HG03354 (cell line): ENCODE results near the gene HDHD2.

Source experiments
- ATAC-seq: cut with Tn5 transposase; IDR thresholded peaks from one replicate; pipeline ENCODE4 v1.9.1; 2021; ENCODE audit warnings: mild to moderate bottlenecking; ENCODE audit not compliant: unreplicated experiment, poor library complexity, severe bottlenecking

The HDHD2 gene

DNA sequence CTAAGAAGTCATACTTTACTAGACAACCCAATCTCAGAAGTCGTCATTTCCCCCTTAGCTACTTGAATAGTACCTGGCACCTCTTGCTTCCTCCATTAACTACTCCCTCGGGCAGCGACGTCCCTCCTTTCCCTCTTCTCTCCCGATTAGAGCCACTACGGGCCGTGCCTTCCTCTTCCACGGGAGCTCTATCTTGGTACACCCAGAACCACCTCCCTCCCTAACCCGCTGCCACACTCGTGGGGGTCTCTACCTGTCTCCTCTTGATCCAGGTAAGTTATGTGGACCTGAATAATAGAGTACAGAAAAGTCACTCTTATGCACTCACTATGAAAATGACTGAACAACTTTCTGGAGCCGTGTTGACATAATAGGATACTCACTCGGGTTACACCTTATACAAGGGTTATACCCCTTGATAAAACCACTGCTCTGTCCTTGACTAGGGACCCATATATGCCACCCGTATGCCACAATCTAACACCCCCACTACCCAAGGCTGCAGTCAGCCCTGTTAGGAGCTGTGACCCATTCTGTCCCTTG lies 595 bp upstream of the HDHD2 start:
- ATAC-seq, result peak; percentile 13

DNA sequence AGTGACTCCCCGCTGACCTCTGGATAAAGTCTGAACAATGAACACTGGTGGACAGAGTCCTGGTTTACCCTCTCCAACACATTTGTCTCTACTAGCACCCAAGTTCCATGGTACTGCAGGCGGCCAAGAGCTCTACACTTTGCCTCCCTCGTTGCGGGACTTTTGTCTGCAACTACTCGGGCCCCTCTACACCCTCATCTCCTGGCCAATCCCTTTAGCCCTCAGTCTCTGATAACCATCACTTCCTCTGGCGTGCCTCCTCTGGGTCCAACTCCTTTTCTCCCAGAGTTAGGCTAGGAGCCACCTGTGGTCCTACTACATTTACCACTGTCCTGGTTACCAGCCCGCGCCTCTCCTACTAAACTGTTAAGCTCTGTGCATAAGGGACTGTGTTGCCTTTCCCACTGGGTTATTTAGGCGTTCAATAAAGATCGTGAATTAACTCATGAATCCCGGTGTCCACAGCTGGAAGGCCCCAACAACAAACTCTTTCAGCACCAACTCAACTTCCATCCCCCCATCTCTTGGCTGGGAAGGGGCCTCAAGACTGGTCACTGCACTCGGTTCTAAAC lies 757 bp downstream of the HDHD2 start:
- no peak for ATAC-seq

DNA sequence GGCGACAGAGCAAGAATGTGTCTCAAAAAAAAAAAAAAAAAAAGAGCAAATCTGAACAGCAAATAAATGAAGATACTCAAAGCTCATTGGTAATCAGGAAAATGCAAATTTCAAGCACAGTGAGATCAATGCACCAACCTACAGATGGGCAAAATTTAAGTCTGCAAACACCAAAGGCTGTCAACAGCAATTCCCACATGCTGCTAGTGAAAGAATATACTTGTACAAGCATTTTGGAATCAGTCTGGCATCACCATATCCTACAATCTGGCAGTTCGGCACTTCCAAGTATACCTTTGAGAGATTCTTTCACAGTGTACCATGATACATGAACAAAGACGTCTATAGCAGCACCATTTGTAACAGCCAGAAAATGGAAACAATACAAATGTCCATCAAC lies 4.1 kb downstream of the HDHD2 start:
- ATAC-seq, result no peak

DNA sequence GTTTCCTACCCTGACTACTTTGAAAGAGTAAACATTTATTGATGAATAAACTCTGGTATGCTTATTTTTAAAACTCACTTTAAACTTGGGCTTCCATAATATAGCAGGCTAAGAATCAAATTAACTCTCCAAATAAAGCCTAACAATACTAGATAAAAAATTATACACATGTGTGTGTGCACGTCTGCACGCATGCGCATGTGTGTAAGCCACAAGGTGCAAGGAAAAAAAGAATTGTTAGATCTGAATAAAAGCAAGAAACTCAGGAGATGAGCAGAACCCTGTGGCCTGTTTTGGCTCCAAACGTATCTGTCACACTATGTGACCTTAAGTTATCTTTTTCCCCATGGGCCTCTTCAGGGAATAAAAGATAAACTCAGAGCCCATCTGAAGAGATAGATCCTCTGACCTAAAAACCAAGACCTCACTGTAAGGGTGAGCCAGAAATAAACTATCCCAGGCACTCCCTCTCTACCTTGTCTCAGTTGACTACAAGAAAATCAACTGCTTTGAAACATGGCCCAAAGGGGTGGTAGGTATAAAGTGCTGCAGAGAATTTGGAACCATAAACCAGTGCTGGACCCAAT lies 6.3 kb downstream of the HDHD2 start:
- ATAC-seq, result no peak

DNA sequence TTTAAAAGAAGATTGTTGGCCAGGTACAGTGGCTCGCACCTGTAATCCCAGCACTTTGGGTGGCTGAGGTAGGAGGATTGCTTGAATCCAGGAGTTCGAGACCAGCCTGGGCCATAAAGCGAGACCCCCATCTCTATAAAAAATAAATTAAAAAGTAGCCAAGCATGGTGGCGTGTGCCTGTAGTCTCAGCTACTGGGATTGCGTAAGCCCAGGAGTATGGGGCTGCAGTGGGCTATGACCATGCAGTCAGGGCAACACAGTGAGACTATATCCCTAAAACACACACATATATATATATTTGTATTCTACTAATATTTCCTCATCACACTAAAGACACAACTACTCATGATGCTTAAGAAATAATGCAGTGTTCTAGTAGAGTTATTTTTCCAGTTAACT lies 7.1 kb downstream of the HDHD2 start:
- ATAC-seq, result no peak

DNA sequence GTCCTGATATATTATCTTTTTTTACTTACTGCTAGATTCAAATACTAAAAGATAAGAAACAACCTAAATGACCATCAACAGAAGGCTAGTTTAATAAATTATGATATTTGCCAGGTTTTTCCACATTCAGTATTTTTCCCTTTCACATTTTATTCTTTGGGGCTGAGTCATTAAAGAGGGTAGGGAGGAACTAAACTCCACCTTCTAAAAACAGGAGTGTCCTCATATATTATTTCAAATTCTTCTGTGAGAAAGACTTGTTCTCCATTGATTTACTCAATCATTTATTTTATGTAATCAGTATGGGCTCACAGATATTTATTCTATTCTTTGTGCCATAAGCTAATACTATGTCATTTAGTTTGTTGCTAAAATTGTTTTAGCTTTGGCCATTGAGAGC lies 9.0 kb downstream of the HDHD2 start:
- no peak for ATAC-seq

DNA sequence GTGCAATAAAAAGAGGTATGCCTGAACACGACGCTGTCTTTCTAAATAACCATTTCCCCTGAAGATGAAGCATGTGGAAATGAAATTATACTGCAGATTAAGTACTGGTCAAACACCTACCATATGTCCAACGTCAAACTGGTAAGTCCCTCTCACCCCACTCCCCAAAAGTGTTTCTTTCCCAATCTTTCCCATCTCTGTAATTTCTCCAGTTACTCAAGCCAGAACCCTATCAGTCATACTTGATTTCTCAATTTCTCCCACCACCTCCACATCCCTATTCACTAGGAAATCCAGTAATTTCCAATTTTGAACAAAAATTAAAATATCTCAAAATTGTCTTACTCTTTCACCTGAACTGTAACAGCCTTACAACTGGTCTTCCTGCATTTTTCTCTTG lies 29.2 kb downstream of the HDHD2 start:
- no peak for ATAC-seq

DNA sequence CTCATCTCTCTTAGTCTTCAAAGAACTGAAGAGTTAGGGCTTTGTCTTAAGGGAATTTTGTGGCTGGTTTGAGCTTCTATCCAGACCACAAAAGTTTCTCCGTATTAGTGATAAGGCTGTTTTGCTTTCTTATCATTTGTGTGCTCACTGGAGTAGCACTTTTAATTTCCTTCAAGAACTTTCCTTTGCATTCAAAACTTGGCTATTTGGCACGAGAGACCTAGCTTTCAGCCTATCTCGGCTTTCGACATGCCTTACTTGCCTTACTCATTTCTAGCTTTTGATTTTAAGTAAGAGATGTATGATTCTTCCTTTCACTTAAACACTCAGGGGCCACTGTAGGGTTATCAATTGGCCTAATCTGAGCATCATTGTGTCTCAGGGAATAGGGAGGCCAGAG lies 29.9 kb downstream of the HDHD2 start:
- peak; percentile 79 for ATAC-seq

DNA sequence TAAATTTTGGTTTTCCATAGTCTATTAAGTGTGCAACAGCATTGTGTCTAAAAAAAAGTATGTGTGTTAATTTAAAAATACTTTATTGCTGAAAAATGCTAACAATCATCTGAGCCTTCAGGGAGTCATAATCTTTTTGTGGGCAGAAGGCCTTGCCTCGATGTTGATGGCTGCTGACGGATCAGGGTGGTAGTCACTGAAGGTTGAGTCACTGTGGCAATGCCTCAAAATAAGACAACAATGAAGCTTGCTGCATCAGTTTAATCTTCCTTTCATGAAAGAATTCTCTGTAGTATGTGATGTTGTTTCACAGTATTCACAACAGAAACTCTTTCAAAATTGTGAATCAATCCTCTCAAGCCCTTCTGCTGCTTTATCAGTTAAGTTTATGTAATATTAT lies 31.3 kb downstream of the HDHD2 start:
- no peak for ATAC-seq

DNA sequence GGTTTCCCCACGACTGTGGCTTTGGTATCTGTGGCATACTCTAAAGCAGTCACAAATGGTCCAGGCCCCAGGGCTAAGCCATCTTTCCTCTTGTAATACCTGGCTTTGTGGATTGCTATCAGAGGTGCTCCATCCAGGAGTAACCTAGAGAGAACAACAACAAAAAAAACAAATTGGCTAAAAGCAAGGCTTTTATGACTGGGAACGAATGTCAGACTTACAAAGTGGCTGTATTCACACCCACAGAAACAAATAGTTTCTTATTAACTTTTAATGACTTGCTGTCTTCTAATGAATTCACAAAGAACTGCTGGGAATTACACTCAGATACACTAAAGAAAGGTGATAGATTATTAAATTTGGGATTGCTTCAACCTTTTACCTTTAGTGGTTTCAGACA lies 35.1 kb downstream of the HDHD2 start:
- no peak for ATAC-seq

DNA sequence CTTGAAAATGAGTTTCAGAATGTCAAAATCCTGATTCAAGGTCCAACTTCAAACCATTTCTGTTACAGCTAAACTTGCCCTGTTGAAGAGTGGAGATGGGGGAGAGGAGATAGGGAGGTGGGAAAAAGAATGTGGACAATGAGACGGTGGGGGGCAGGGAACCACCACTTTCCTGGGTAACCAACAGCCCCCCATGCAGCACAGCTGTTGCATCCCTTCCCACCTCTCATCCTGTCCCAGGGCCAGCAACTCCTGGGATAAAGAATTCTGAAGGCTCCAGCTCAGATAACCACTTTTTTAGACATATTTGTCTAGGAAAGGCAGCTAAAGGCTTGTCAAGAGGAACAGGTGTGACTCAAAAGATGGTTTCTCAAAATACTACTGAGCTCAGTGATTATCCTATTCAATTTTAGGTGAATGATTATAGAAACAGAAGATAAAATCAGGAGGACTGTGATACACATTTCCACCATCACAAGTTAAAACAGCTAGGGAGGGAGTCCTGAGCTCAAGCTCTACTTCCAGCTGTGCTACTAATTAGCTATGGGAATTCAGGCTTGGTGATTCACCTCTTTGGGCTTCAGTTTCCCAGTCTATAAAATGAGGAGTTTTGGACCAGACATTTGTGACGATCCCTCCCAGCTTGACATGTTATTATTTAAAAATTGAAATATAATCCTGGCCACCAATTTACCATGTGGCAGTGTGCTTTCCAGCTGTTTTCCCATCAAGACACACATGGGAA lies 36.3 kb downstream of the HDHD2 start:
- no peak for ATAC-seq

DNA sequence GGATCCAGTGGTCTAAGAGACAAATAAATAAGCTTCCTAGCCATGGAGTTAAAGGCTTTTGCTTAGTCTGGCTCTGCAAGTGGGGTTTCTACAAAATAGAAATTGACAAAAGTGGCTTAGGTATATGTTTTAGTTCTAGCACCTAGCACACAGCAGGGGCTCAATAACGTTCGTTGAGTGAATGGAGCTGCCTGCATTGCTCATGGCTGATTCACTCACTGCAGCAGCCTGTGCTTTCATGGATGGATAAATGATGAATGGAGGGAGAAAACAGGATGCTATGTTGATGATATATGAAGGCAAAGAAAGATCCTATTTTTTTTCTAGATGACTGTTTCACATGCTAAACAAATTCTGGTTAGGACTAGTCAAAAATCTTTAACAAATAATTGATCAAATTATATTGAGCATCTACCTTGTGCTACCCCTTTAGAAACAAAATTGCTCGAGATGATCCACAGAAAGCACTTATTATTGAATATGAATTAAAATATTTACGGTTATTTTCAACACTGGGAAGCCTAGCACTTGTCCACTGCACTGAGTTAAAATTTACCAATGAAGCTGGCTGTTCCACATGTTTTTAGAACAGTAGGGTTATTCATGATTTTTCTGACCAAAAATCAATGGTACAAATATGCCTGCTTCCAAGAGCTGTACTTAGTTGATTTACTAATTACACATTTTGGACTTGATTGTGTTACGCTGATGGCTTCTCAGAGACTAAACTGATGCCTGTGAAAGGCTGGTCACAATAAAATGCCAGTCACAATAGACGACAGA lies 39.6 kb downstream of the HDHD2 start:
- ATAC-seq, result no peak

DNA sequence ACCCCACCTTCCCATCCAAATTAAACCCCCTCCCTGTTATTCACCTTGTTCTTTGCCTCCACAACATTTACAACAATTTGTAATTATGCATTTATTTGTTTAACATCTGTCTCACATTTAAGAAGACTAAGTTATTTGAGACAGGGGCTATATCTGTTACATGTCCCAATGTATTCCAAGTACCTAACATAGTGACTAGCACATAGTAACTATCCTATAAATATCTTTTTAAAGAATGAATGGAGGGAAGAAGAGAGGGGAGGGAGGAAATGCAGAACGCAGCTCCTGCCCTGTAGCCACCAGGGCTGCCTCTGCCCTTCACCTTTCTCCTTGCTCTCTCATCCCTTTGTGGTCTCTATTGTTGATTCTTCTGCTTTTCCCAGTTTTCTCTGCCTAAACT lies 40.6 kb downstream of the HDHD2 start:
- no peak for ATAC-seq

DNA sequence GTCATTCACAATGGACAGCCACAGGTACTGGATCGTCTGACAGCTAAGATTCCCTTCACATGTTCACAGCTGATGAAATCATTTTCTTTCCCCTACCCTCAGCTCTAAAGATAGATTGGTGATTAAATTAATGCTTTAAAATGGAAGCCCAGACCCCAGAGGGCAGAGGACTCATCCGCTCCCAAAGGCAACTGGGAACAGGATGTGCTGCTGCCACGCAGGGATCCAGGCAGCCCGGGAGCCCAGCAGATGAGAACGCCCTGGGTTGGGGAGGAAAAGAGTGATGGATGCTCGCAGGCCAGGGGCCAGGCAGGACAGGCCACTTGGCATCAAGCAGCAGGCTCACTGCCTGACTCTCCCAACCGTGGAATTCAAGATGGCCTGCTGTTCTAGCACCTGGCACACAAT lies 41.3 kb downstream of the HDHD2 start:
- no peak for ATAC-seq

DNA sequence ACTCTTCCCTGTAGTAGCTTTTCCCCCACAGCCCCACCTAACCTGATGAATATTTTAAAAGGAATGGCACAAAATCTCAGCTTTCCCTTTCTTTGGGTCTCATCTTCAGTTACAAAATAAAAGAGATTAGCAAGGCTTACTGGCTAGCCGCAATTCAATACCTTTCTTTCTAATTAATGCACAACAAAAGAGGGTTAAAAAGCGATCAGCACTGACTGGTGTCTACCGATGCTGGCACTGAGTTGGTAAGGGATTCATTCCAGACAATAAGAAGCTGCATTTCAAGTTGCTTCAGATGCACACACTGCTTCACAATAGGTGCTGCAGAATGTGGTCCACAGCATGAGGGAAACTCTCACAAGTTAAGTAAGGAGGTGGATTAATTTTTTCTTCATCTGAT lies 41.9 kb downstream of the HDHD2 start:
- ATAC-seq, result no peak

DNA sequence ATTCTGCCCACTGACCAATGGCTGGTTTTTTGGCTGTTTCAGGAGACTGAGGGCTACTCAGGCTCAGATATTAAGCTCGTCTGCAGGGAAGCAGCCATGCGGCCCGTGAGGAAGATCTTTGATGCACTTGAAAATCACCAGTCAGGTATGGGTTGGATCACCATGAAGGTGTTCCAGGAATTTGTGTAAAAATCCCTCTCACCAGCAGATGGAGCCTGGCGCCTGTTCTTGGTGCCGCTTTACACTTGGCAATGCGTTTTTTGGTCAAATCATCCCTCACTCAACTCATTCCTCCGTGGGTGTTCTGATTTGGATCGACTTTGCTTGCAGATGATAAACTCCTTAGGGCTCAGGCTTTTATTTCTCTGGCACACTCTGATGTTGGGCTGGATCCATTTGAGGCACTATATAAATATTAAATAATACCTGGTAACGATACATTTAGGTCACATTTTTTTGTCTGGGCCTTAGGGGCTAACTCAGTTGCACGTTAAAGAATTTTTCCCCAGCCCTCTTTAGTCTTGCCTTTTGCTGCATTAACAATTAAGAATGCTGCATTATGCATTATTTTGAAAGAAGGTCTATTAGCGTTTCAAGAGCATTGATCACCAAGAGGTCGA lies 50.0 kb downstream of the HDHD2 start:
- ATAC-seq, result no peak

DNA sequence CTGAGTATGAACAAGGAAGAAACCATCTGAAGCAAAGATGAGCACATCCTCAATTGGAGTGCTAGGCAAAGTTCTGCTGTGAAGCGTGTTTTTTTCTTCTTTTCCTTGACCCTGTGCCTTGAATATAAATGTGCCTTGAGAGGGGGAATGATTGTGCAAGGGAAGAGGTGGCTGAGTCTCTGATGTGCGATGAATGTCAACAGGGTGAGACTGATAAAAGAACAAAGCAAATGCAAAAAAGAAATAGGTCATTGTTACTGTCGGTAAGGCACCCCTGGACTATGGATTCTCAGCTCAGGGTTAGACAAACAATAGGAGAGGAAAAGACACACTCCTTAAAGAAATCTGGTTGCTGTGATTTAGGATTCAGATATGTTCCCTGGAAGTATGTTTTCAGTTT lies 54.5 kb downstream of the HDHD2 start:
- no peak for ATAC-seq

DNA sequence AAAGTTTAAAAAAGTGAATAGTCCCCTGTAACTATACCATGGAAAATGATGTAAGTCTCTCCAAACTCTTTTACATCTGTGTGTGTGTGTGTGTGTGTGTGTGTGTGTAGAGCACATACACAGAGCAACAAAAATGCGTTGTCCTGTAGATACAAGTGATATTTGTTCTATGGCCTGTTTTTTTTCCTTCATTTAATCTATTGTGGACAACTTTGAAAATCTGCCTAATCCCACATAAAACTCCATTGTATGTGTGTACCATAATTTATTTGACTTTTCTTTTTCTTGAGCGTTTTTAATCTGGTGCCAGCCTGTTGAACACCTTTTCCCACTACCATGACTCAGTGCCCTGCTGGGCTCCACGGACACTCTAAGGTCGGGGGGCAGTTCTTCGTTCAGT lies 62.6 kb downstream of the HDHD2 start:
- ATAC-seq, result no peak

DNA sequence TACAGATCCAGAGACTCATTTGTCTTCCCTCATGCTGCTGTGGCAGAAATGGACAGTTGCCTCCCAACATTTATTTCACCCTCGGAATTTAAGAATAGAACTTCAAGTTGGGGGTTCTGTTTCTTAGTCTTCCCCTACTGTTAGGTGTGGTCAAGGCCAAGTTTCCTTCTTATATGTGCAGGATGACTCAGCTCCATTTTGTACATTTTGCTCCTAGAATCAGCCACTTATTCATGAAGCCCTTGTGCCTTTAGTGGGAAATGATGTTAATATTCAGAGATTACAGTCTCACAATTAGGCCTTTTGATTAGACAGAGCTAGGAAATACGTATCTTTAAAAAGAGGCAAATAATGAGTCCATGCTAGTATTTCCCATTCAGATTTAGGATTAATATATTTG lies 68.7 kb downstream of the HDHD2 start:
- no peak for ATAC-seq

DNA sequence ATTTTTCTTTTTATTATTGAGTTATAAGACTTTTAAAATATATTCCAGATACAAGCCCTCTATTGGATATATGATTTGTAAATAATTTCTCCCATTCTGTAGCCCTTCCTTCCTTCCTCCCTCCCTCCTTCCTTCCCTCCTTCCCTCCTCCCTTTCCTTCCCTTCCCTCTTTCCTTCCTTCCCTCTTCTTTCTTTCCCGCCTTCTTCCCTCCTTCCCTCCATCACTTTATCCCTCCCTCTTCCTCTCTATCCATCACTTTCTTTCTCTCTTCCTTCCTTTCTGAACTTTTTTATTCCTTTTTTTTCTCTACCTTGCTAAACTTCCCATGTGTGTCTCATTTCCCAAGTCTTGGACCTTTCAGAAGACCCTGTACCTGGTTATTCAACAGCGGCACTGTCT lies 69.4 kb downstream of the HDHD2 start:
- ATAC-seq, result no peak
